GM19328 (cell line): Measurements from ENCODE around the gene CLC.
"Not testable (repeated sequence)": the region's sequence is repeated elsewhere in the genome, so short reads cannot be mapped to it uniquely, and the experiment has no call there.

Source experiments
- ATAC-seq: cut with Tn5 transposase; IDR thresholded peaks from one replicate; pipeline ENCODE4 v1.9.1; 2021; ENCODE audit warnings: mild to moderate bottlenecking, moderate library complexity; ENCODE audit not compliant: unreplicated experiment

Gene CLC

DNA sequence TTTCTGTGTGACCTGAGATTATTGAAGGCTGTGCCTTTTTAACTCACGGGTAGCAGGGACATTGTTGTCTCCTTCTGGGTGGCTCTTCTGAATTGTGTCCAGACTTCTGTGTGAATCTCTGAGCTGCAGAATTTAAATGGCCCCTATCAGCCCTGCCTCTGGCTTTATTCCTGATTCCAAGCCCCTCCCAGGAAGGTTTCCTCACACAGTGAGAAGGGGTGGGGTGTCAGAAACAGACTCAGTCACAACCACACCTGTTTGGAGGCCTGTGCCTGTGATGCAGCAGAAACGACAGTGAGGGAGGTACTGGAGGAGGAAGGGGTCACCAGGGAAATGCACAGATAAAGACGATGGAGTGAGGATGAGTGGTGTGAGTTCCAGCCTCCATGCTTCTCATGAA, at the start of gene CLC:
TSS of gene CLC (minus strand) at position 139 of the 400 bp plus-strand sequence. CDS start at position 62, 77 bp downstream.
- ATAC-seq: no peak

DNA sequence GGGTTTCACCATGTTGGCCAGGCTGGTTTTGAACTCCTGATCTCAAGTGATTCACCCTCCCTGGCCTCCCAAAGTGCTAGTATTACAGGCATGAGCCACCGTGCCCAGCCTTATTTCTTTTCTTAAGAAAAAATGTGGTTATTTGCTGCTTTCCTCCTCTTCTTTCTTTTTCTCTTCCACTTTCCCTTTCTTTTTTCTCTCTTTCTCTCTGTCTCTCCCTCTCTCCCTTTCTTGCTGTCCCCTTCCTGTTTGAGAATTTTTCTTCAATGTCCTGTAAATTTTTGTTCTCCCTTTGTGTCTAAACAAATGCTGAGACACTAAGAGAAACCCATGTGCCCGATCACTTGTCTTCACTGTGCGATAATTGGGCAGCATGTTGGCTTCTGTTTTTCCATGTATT, 43.1 kb upstream of the CLC start:
- ATAC-seq: no peak

DNA sequence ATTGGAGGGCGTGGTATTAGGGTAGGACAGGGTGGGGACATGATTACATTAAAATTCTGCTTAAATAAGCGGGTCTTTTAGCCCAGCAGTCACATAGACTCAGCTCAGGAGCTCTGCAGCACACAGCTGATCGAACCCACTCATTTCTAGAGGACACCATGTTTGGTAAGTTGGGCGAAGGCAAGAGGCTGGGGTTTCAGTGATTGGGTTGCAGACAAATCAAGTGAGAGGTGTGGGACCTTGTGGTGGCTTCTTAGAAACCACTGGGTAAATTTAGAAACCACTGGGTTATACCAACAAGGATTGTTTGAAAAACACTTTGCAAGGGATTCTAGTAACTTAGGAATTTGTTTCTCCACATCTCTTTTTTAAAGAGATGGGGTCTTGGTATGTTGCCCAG, 40.9 kb upstream of the CLC start, which contains the start of gene LEUTX:
TSS of gene LEUTX (plus strand) at position 92 of the 400 bp plus-strand sequence. CDS start at position 159, 67 bp downstream.
- ATAC-seq: no peak

DNA sequence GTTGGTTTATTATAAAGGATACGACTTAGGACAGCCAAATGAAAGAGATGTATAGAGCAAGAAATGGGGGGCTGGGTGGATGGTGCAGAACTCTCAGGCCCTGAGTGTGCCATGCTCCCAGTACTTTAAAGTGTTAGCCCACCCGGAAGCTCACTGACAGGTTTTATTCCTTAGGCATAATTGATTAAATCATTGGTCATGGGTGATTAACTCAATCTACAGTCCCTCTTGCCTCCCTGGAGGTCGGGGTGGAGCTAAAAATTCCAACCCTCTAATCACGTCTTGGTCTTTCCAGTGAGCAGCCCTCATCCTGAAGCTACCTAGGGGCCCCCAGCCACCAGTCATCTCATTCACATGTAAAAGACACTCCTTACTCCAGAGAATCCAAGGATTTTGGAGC, 31.0 kb upstream of the CLC start:
- ATAC-seq: no peak

DNA sequence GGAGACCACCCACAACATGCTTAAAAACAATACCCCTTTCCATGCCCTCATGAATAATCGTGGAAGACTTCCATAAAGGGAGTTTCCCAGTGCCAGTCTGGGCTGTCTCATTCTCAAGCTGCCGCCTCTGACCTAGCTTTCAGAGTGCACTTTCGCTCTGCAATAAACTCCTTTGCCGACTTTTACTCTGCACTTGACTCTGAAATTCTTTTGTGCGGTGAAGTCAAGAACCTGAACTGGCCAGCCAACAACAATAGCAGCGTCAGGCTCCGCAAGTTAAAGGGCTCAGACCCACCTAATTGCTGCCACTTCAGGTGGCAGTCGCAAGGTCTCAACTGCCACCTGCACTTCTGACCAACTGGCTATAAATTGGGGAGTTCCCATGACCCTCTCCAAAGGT, 30.5 kb upstream of the CLC start:
- no peak for ATAC-seq

DNA sequence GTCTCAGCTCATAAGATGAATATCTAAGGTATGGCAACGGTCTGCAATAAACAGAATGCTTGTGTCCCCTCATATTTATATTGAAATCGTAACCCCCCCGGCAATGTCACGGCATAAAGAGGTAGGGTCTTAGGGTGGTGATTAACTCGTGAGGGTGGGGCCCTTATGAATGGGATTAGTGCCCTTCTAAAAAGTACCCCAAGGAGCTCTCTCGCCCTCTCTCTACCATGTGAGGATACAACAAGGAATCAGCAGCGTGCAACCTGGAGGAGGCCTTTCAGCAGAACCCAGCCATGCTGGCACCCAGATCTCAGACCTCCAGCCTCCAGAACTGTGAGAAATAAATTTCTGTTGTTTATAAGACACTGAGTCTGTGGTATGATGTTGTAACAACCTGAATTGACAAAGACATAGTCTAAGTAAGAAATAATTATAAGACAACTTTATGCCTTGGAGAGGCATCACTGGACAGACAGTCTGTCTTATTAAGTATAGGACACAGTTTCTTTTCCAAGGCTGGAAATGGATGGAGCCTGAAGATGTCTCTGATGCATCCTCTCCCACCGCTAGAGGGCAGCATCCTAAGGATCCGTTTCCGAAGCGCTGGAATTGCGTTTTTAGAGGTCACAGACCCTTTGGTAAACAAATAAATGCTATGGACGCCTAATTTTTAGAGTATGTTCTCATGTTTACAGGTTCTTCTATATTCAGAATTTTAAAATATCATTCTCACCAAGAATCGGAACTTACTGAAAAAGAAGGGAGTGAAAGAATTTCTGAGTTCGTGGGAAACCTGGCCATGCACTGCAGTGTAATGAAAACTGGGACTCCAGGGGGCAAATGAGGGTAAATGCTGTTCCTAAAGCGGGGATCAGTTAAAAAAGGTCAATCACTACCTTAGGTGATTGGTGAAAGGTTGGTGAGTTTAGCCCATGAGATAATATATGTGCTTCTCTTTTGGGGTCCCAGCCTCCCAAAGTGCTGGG, 27.6 kb upstream of the CLC start:
- no peak for ATAC-seq

DNA sequence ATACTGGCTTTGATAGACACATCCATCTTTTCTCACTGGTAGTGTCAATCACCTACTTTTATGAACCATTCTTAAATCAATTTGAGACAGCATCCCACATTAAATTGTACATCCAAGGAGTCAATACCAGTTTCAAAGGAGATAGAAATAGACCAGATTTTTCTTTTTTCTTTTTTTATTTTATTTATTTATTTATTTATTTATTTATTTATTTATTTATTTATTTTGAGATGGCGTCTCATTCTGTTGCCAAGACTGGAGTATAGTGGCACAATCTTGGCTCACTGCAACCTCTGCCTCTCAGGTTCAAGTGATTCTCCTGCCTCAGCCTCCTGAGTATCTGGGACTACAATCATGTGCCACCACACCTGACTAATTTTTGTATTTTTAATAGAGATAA, 24.0 kb upstream of the CLC start:
- ATAC-seq: not testable (repeated sequence)

DNA sequence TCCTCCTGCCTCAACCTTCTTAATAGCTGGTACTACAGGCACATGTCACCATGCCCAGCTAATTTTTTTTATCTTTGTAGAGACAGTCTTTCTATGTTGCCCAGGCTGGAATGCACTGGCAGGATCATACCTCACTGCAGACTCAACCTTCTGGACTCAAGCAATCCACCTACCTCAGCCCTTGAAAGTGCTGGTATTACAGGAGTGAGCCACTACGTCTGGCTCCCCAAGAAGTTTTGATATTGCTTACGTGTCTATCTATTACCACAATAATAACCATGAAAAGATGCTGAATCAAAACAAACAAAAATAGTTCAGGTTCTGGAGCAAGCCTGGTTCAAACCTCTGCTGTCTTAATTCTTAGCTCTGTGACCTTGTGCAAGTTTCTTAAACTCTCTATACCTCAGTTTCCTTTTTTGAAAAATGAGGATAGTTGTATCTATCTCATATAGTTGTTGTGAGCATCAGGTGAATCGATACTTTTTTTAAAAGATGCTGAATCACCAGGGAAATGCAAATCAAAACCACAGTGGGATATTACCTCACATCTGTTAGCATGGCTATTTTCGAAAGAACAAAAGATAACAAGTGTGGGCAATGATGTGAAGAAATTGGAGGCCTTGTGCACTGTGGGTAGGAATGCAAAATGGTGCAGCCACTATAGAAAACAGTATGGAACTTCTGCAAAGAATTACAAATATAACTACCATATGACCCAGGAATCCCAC, 21.8 kb upstream of the CLC start:
- ATAC-seq: no peak

DNA sequence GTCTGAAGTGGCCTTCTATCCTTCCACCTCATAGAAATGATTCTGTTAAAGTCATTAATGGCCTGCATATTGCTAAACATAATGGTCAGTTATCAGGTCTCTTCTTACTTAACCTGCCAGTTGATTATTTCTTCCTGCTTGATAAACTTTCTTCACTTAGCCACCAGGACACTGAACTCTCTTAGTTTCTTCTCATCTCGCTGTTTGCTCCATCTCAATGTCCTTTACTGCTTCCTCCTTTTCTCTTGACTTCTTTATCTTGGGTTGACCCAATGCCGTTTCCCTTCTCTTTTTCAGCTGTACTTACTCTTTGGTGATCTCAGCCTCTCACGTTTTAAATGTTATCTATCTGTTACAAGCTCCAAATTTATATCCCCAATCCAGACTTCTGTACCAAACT, 17.1 kb upstream of the CLC start:
- ATAC-seq: no peak

DNA sequence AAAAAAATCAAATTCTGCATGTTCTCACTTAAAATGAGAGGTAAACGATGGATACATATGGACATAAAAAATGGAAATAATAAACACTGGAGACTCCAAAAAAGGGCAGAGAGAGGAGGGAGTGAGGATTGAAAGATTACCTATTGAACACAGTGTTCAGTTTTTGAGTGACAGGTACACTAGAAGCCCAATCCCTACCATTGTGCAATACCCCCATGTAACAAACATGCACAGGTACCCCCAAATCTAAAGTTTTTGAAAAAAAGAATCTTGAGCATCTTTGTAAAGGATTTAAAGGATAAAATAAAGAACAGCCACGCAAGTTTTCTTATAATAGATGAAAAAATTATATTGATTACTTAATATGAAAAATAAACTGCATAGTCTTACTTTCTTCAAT, 16.7 kb upstream of the CLC start:
- ATAC-seq: no peak

DNA sequence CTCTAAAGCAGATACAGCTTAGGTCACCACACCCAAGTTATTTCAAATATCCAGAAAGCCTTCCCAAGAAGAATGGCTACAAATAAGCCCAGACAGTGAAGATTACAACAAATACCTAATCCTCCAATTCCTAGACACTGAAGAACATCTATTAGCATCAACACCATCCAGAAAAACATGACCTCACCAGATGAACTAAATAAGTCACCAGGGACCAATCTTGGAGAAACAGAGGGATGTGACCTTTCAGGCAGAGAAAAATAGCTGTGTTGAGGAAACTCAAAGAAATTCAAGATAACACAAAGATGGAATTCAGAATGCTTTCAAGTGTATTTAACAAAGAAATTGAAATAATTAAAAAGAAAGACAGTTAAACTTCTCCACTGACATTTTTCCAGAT, 15.0 kb upstream of the CLC start:
- no peak for ATAC-seq

DNA sequence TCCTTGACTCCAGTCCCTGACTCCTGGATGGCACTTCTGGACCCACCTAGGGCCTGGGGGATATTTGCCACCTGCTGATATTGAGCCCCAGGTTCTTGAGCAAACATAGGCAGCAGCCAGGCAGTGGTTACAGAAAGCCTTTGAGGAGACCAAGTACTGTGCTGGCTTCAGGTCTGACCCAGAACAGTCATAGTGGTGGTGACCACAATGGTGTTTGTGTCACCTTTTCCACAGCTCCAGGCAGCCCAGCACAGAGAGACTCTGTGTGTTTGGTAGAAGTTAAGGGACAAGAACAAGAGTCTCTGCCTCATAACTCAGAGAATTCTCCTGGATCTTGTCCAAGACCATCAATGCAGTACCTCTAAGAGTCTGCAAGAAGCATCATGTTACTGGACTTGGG, 14.6 kb upstream of the CLC start:
- no peak for ATAC-seq

DNA sequence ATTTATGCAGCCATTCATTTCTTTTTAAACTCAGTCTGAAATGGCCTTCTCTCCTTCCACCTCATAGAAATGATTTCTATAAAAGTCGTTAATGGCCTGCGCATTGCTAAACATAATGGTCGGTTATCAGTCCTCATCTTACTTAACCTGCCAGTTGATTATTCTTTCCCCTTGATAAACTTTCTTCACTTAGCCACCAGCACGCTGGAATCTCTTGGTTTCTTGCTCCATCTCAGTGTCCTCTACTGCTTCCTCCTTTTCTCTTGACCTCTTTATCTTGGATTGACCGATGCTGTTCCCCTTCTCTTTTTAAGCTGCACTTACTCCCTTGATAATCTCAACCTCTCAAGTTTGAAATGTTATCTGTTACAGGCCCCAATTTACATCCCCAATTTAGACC, 12.2 kb upstream of the CLC start:
- no peak for ATAC-seq

DNA sequence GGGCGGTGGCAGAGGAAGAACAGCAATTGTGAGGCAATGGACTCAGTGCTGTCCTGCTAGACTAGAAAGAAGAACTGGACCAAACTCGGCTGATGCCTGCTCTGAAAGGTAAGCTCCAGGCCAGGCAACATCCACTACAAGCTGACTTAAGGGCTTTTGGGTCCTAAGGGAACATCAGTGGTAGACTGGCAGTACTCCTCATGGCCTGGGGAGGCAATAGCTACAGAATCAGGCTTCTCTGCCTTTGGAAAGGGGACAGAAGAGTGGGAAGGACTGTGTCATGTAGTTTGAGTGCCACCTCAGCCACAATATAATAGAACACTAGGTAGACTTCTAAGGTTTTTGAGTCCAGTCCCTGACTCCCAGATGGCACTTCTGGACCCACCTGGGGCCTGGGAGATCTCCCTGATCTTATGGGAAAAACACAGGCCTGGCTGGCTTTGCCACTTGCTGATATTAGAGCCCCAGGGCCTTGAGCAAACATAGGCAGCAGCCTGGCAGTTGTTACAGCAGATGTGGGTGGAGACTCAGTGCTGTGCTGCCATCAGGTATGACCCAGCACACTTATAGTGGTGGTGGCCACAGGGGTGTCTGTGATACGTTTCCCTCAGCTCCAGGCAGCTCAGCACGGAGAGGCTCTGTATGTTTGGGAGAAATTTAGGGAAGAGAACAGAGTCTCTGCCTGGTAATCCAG, 9.2 kb upstream of the CLC start:
- no peak for ATAC-seq

DNA sequence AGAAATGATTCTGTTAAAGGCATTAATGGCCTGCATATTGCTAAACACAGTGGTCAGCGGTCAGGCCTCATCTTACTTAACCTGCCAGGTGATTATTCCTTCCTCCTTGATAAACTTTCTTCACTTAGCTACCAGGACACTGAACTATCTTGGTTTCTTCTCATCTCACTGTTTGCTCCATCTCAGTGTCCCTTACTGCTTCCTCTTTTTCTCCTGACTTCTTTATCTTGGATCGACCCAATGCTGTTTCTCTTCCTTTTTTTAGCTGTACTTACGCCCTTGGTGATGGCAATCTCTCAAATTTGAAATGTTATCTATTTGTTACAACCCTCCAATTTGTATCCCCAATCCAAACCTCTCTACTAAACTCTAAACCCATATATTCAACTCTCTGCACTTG, 7.8 kb upstream of the CLC start:
- no peak for ATAC-seq

DNA sequence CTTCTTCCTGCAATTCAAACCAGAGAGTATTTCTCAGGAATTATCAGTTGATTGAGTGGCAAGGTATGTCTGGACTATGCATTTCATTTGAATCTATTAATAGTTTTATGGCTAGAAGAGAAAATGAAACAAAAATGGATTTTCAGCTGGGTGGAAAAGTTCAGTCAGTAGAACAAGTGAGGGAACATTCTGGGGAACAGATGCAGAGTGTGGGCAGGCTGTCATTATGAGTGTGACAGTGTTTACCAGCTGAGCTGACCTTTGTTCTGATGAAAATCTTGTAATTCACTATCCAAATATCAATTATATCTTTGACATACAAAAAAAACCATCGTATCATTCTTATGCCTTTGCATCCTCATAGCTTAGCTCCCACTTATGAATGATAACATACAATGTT, 2.6 kb upstream of the CLC start:
- no peak for ATAC-seq

DNA sequence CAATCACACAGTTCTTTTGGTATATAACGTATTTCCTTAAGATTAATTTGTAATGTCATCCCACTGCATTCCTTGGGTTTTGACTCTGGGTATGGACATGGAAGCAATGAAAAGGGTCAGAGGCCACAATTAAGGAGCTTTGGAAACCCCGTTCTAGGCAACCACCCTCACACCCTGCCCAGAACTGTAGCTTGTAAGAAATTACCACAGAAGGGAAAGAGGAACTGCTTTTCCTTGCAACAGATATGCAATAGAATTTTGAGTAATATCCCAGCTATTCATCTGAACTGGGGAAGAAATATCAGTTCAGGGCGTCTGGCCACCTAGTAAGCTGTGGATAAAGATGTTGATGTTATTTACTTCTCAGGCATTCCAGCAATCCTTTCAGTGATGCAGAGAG, 985 bp upstream of the CLC start:
- ATAC-seq: no peak

DNA sequence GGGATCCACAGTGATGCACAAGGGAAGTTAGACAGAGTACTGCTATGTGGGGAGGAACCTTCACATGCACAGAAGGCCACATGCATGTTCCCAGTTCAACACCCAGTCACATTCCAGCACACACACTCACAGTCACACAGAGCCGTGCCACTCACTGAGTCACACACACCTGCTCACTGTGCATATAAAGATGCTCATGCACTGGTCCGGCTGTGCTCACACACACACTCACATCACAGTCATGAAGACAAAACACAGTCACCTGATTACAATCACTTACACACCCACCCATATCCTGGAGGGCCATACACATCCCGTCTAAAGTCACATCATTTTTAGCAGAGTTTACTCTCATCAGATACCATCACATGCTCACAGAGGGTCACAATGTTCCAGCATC, 478 bp downstream of the CLC start:
- no peak for ATAC-seq

DNA sequence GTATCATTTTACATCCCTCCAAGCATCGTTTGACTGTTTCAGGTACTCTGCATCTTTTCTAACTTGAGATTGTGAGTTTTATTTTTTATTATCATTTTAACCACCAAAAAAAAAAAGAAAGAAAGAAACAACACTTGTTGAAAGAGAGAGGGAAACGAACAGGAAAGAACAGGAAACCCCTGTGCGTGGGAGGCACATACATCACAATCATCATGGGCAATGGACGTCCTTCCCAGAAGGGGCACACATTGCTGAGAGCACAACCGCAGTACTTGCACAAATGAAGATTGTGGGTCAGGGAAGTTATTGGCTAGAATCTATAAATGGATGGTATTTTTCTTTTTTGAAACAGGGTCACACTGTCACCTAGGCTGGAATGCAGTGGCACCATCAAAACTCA, 1.7 kb downstream of the CLC start:
- no peak for ATAC-seq

DNA sequence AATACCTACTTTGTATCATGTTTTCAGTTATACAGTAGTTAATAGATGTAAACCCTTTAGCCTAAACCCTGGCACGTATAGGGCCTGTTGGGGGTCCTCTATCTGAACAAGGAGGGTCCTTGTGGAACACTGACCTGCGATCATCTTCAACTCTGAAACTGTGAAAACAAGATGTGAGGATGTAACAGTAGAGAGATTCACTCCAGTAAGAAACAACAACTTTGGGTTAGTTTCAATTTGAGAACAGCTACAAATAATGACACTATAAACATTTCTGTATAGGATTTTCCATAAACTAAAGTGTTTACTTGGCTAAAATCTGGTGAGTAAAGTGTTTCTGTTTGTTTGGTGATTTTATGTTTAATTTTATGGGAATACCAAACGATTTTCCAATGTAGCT, 2.1 kb downstream of the CLC start:
- no peak for ATAC-seq

DNA sequence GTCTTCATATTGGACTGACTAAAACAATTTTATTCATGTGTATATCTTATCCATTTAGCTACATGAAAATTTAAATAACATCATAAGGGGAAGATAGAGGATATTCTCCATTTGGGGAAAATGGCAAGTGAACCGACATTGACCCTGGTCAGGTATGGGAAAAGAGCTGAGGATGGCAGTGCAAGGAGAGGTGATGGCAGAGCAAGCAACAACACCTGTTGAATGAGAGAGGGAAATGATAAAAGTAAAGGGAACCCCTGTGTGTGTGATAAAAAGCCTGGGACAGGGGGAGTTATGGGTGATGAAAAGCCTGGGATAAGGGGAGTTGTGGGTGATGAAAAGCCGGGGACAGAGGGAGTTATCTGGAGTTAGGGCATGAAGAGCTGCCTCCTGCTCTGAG, 4.0 kb downstream of the CLC start:
- ATAC-seq: no peak
